ENCODE data around the gene TIMP3.

The TIMP3 gene

GRCh38 chr22:32799496-32799895 is 2.0 kb upstream of the TIMP3 start:
- Histone ChIP-seq H3K9me2 (replicated peaks; ENCODE audit: insufficient read depth, low read length) (no peaks in the 10 kb centered on the region), H3K27me3 (replicated peaks; ENCODE audit: insufficient read depth, low read length) (peaks cover 28% of the 10 kb centered on the region; the same call in 1 of the 2 replicates), H3K79me2 (ENCODE audit: low read length) (no peaks in the 10 kb centered on the region), H3K36me3 (replicated peaks; ENCODE audit: insufficient read depth, low read length) (no peaks in the 10 kb centered on the region), H3K4me1 (ENCODE audit: low read length) (no peaks in the 10 kb centered on the region), H2AFZ (ENCODE audit: low read length) (no peak overlapping the region), H3K9me3 (replicated peaks; ENCODE audit: insufficient read depth, low read length) (no peaks in the 10 kb centered on the region), H3F3A (ENCODE audit: insufficient read depth, low read length) (no peaks in the 10 kb centered on the region), H3K9ac (ENCODE audit: low read length) (no peak overlapping the region), H4K20me1 (ENCODE audit: insufficient read depth, low read length) (no peaks in the 10 kb centered on the region), H3K4me3 (ENCODE audit: low read length) (no peak overlapping the region), H3K27ac (ENCODE audit: low read length) (no peak overlapping the region), H3K4me2 (ENCODE audit: low read depth, low read length) (no peak overlapping the region)
- TF ChIP-seq CTCF (IDR thresholded peaks at IDR 0.05; ENCODE audit: low read length) = no peak
- TF ChIP-seq EZH2 (optimal IDR thresholded peaks at IDR 0.05; ENCODE audit: low read depth, low read length) = no peak
- TF ChIP-seq EZH2phosphoT487 (IDR thresholded peaks at IDR 0.05; ENCODE audit: low read length) = no peak
- no peak for DNase-seq

- Histone ChIP-seq H3K79me2 (ENCODE audit: low read length) (no peaks in the 10 kb centered on the region), H3K27ac (ENCODE audit: low read length) (no peak overlapping the region)
- no peak for TF ChIP-seq CTCF (IDR thresholded peaks at IDR 0.05; ENCODE audit: low read length)
- TF ChIP-seq EZH2phosphoT487 (IDR thresholded peaks at IDR 0.05; ENCODE audit: low read length) = no peak
- no peak for TF ChIP-seq EZH2 (optimal IDR thresholded peaks at IDR 0.05; ENCODE audit: low read depth, low read length)
Measured at GRCh38 chr22:32800158-32800882, 1.2 kb upstream of the TIMP3 start.

GRCh38 chr22:32800994-32801536 is 440 bp upstream of the TIMP3 start:
- H2AFZ ChIP-seq (ENCODE audit: low read length) = no peak overlapping the region
- no peak overlapping the region for H3K4me2 ChIP-seq (ENCODE audit: low read depth, low read length)

More at GRCh38 chr22:32800158-32800882, 1.2 kb upstream of the TIMP3 start:
- Histone ChIP-seq H3K9me3 (replicated peaks; ENCODE audit: insufficient read depth, low read length) (no peaks in the 10 kb centered on the region), H3K9ac (ENCODE audit: low read length) (no peak overlapping the region), H3K27me3 (replicated peaks; ENCODE audit: insufficient read depth, low read length) (peaks cover 28% of the 10 kb centered on the region; the same call in 1 of the 2 replicates), H3F3A (ENCODE audit: insufficient read depth, low read length) (no peaks in the 10 kb centered on the region), H3K4me1 (ENCODE audit: low read length) (no peaks in the 10 kb centered on the region), H2AFZ (ENCODE audit: low read length) (no peak overlapping the region), H3K4me3 (ENCODE audit: low read length) (no peak overlapping the region), H3K36me3 (replicated peaks; ENCODE audit: insufficient read depth, low read length) (no peaks in the 10 kb centered on the region), H3K9me2 (replicated peaks; ENCODE audit: insufficient read depth, low read length) (no peaks in the 10 kb centered on the region), H4K20me1 (ENCODE audit: insufficient read depth, low read length) (no peaks in the 10 kb centered on the region), H3K4me2 (ENCODE audit: low read depth, low read length) (no peak overlapping the region)
- DNase-seq = no peak

More at GRCh38 chr22:32800994-32801536, 440 bp upstream of the TIMP3 start:
- H3K79me2 ChIP-seq (ENCODE audit: low read length) = no peaks in the 10 kb centered on the region
- H3K4me1 ChIP-seq (ENCODE audit: low read length) = no peaks in the 10 kb centered on the region
- TF ChIP-seq EZH2phosphoT487 (IDR thresholded peaks at IDR 0.05; ENCODE audit: low read length) (no peak), CTCF (IDR thresholded peaks at IDR 0.05; ENCODE audit: low read length) (no peak), EZH2 (optimal IDR thresholded peaks at IDR 0.05; ENCODE audit: low read depth, low read length) (no peak)
- H3K9me2 ChIP-seq (replicated peaks; ENCODE audit: insufficient read depth, low read length) = no peaks in the 10 kb centered on the region
- H3K4me3 ChIP-seq (ENCODE audit: low read length) = no peak overlapping the region
- no peak for DNase-seq
- no peaks in the 10 kb centered on the region for H3K36me3 ChIP-seq (replicated peaks; ENCODE audit: insufficient read depth, low read length)
- H3K9me3 ChIP-seq (replicated peaks; ENCODE audit: insufficient read depth, low read length) = no peaks in the 10 kb centered on the region
- no peak overlapping the region for H3K27ac ChIP-seq (ENCODE audit: low read length)
- no peaks in the 10 kb centered on the region for H4K20me1 ChIP-seq (ENCODE audit: insufficient read depth, low read length)
- peaks cover 28% of the 10 kb centered on the region; the same call in 1 of the 2 replicates for H3K27me3 ChIP-seq (replicated peaks; ENCODE audit: insufficient read depth, low read length)
- no peaks in the 10 kb centered on the region for H3F3A ChIP-seq (ENCODE audit: insufficient read depth, low read length)
- H3K9ac ChIP-seq (ENCODE audit: low read length) = no peak overlapping the region

Measured in MM.1S (cell line).